Mammary epithelial cell (primary cell): ENCODE results near the gene GDAP2.

Experiments used
- EZH2 ChIP-seq: IDR thresholded peaks from 2 replicates; pipeline ENCODE4 v1.6.1; 2012; ENCODE audit warnings: low read length, inconsistent platforms, borderline replicate concordance
- TF ChIP-seq, protein P1 (sequence below), 2 donors: IDR thresholded peaks in 1 of 2; conservative IDR thresholded peaks in 1 of 2; 2 replicates each; pipeline ENCODE4 v1.5.1; 2011 to 2012; ENCODE audit warnings: inconsistent platforms in 2 of 2, low read length in 2 of 2, mild to moderate bottlenecking in 2 of 2, control low read depth in 1 of 2, low read depth in 1 of 2; ENCODE audit not compliant: insufficient read depth in 1 of 2; ENCODE audit errors: extremely low read depth in 1 of 2

DNA sequence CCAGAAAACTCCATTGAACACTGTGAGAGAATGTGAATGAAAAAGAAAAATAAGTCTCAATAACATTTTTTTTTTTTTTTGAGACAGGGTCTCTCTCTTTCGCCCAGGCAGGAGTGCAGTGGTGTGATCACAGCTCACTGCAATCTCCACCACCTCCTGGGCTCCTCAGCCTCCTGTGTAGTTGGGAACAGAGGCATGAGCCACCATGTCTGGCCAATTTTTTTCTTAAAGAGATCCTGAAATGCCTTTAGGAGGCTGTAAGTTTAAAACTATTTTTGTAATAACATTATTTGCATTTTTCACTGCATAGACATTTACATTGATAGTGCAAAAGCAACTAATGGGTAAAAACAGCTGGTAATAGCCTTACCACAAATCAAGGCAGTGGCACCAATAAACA, 35.3 kb downstream of the GDAP2 start:
- TF ChIP-seq, protein P1, sequence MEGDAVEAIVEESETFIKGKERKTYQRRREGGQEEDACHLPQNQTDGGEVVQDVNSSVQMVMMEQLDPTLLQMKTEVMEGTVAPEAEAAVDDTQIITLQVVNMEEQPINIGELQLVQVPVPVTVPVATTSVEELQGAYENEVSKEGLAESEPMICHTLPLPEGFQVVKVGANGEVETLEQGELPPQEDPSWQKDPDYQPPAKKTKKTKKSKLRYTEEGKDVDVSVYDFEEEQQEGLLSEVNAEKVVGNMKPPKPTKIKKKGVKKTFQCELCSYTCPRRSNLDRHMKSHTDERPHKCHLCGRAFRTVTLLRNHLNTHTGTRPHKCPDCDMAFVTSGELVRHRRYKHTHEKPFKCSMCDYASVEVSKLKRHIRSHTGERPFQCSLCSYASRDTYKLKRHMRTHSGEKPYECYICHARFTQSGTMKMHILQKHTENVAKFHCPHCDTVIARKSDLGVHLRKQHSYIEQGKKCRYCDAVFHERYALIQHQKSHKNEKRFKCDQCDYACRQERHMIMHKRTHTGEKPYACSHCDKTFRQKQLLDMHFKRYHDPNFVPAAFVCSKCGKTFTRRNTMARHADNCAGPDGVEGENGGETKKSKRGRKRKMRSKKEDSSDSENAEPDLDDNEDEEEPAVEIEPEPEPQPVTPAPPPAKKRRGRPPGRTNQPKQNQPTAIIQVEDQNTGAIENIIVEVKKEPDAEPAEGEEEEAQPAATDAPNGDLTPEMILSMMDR (conservative IDR thresholded peaks at IDR 0.05 in 1 of 2, IDR thresholded peaks at IDR 0.05 in 1 of 2; ENCODE audit: extremely low read depth in 1 of 2, insufficient read depth in 1 of 2, low read depth in 1 of 2, low read length in 2 of 2) = no peak
- TF ChIP-seq EZH2 = no peak
